Epithelial cell of proximal tubule (primary cell): Measurements from ENCODE around the gene ATL3. TPM values are rescaled to one million over a fixed set of nuclear protein-coding genes. Genes with fewer than 3 reads are reported as not detected.
A peak's percentile ranks its signal among the peaks of the same experiment; 100 is the strongest.
"Not testable (repeated sequence)": the region's sequence is repeated elsewhere in the genome, so short reads cannot be mapped to it uniquely, and the experiment has no call there.

ENCODE experiments used
- DNase-seq: peaks from one replicate; pipeline ENCODE4 v3.0.0-alpha.2; 2011; ENCODE audit warnings: low read depth
- H3K4me3 ChIP-seq: 2 replicates; pipeline ENCODE4 v1.5.1; 2011; ENCODE audit warnings: low read depth, mild to moderate bottlenecking, low read length
- CTCF ChIP-seq: conservative IDR thresholded peaks from 2 replicates; pipeline ENCODE4 v1.5.1; 2012; ENCODE audit warnings: low read depth, mild to moderate bottlenecking, low read length
- total RNA-seq: library from RNA; depleted of rRNA; stranded (reverse); fragments of >200 nt; gene quantifications from 2 replicates; pipeline ENCODE4 v1.2.3, GENCODE V29; 2015

Gene ATL3
- total RNA-seq, 1 donor from 2014 or later, result 32.3 TPM

GRCh38 chr11:63611395-63611747, 59.8 kb downstream of the ATL3 start:
- DNase-seq, result no peak
- H3K4me3 ChIP-seq, result peak overlapping the region; percentile 8
- no peak for TF ChIP-seq CTCF

- TF ChIP-seq CTCF, result no peak
- H3K4me3 ChIP-seq, result peak overlapping the region; percentile 8
- DNase-seq, result no peak
These were observed 60.4 kb downstream of the ATL3 start for GRCh38 chr11:63610604-63611394.

- H3K4me3 ChIP-seq, result peak overlapping the region; percentile 18
- TF ChIP-seq CTCF, result no peak
- DNase-seq, result no peak
These were observed 61.1 kb downstream of the ATL3 start for GRCh38 chr11:63609971-63610580.

GRCh38 chr11:63609536-63609935, 61.6 kb downstream of the ATL3 start:
- DNase-seq, result no peak
- TF ChIP-seq CTCF, result no peak
- peak overlapping the region; percentile 18 for H3K4me3 ChIP-seq

- peak overlapping the region; percentile 18 for H3K4me3 ChIP-seq
- DNase-seq, result peak; percentile 59
- TF ChIP-seq CTCF, result no peak
These were observed 62.5 kb downstream of the ATL3 start for GRCh38 chr11:63608353-63609345.

GRCh38 chr11:63603180-63603518, 68.0 kb downstream of the ATL3 start:
- no peak for TF ChIP-seq CTCF
- H3K4me3 ChIP-seq, result no peak overlapping the region
- no peak for DNase-seq

GRCh38 chr11:63602290-63603179, 68.6 kb downstream of the ATL3 start:
- not testable (repeated sequence) for H3K4me3 ChIP-seq, DNase-seq
